Measurements from ENCODE around the gene MYH9.

The MYH9 gene

GRCh38 chr22:36386351-36386899, 1.3 kb downstream of the MYH9 start:
- DNase-seq (ENCODE audit: low read depth in 2 of 2): no peak

- DNase-seq (ENCODE audit: low read depth in 2 of 2): no peak
Observed at GRCh38 chr22:36385491-36386350, 2.0 kb downstream of the MYH9 start.

- no peak for DNase-seq (ENCODE audit: low read depth in 2 of 2)
Observed at GRCh38 chr22:36384766-36385481, 2.8 kb downstream of the MYH9 start.

GRCh38 chr22:36383110-36383581, 4.6 kb downstream of the MYH9 start:
- DNase-seq (ENCODE audit: low read depth in 2 of 2): no peak

- no peak for DNase-seq (ENCODE audit: low read depth in 2 of 2)
Observed at GRCh38 chr22:36381513-36382128, 6.1 kb downstream of the MYH9 start.

GRCh38 chr22:36379593-36380361, 8.0 kb downstream of the MYH9 start:
- no peak for DNase-seq (ENCODE audit: low read depth in 2 of 2)

GRCh38 chr22:36378869-36379217, 8.9 kb downstream of the MYH9 start:
- DNase-seq (ENCODE audit: low read depth in 2 of 2): no peak

GRCh38 chr22:36378080-36378868, 9.5 kb downstream of the MYH9 start:
- no peak for DNase-seq (ENCODE audit: low read depth in 2 of 2)

- no peak for DNase-seq (ENCODE audit: low read depth in 2 of 2)
Observed at GRCh38 chr22:36377022-36377631, 10.6 kb downstream of the MYH9 start.

GRCh38 chr22:36376265-36376664, 11.5 kb downstream of the MYH9 start:
- DNase-seq (ENCODE audit: low read depth in 2 of 2): no peak

- no peak for DNase-seq (ENCODE audit: low read depth in 2 of 2)
Observed at GRCh38 chr22:36375071-36375980, 12.4 kb downstream of the MYH9 start.

- DNase-seq (ENCODE audit: low read depth in 2 of 2): no peak
Observed at GRCh38 chr22:36374603-36375024, 13.2 kb downstream of the MYH9 start.

- no peak for DNase-seq (ENCODE audit: low read depth in 2 of 2)
Observed at GRCh38 chr22:36373258-36373579, 14.5 kb downstream of the MYH9 start.

- DNase-seq (ENCODE audit: low read depth in 2 of 2): no peak
Observed at GRCh38 chr22:36371920-36372319, 15.8 kb downstream of the MYH9 start.

GRCh38 chr22:36369922-36370791, 17.6 kb downstream of the MYH9 start:
- DNase-seq (ENCODE audit: low read depth in 2 of 2): no peak

GRCh38 chr22:36369004-36369921, 18.5 kb downstream of the MYH9 start:
- no peak for DNase-seq (ENCODE audit: low read depth in 2 of 2)

- peak; percentile 62 to 69 for DNase-seq (ENCODE audit: low read depth in 2 of 2)
Observed at GRCh38 chr22:36368359-36368983, 19.3 kb downstream of the MYH9 start.

All from fibroblast of skin of left biceps (primary cell).